ENCODE measurements around the gene CCDC126. TPM values are rescaled to one million over a fixed set of nuclear protein-coding genes. Genes with fewer than 3 reads are reported as not detected.

The CCDC126 gene
- total RNA-seq, 1 donor from 2014 or later: 9.9 TPM

DNA sequence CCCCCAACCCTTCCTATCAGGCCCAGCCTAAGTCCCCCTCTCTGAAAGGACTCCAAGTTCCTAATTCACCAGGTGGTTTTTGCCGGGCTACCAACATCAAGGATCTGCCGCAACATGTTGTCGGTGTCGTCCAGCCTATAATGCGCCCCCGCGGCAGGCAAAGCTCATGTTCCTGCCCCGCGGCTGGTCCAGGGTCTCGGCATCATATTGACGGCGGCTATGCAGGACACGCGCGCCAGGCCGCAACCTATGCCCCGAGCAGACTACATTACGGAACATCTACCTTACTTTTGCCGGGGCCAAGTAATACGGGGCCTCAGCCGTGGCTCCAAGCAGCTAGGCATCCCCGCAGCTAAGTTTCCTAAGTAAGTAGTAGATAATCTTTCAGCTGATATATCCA is 58.3 kb downstream of the CCDC126 start:
- no peak for DNase-seq (ENCODE audit: low read depth)
- TF ChIP-seq, protein P1, sequence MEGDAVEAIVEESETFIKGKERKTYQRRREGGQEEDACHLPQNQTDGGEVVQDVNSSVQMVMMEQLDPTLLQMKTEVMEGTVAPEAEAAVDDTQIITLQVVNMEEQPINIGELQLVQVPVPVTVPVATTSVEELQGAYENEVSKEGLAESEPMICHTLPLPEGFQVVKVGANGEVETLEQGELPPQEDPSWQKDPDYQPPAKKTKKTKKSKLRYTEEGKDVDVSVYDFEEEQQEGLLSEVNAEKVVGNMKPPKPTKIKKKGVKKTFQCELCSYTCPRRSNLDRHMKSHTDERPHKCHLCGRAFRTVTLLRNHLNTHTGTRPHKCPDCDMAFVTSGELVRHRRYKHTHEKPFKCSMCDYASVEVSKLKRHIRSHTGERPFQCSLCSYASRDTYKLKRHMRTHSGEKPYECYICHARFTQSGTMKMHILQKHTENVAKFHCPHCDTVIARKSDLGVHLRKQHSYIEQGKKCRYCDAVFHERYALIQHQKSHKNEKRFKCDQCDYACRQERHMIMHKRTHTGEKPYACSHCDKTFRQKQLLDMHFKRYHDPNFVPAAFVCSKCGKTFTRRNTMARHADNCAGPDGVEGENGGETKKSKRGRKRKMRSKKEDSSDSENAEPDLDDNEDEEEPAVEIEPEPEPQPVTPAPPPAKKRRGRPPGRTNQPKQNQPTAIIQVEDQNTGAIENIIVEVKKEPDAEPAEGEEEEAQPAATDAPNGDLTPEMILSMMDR (conservative IDR thresholded peaks at IDR 0.05; ENCODE audit: low read depth, low read length): no peak
- no peak overlapping the region for H3K4me3 ChIP-seq (ENCODE audit: low read depth, low read length)

DNA sequence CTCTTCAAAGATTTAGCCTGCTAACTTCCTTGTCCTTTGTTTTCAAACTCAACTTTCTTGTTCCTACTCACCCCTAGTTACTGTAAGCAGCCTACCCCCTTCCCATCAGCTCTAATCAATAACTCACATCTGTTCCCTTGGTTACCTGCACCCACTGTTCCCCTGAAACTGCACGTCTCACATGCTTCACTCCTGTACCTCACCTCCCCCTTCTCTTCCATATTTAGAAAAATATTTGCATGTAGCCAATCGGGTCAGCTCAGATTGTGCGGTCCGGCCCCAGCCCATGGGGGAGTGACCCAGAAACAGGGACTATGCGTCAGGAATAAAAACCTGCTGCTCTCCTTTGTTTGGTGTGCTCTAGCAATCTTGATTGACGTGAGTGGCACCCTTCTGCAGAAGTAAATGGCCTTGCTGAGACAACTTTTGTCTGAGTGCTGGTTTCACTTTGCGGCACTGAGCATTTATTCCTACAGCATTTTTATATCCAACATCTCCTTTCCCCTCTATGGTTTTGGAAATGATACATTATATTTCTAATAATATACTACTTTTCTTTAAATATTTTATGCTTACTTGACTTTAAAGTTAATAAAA is 61.7 kb downstream of the CCDC126 start:
- DNase-seq (ENCODE audit: low read depth): no peak
- H3K4me3 ChIP-seq (ENCODE audit: low read depth, low read length): no peak overlapping the region
- TF ChIP-seq, protein P1 (conservative IDR thresholded peaks at IDR 0.05; ENCODE audit: low read depth, low read length): no peak

- TF ChIP-seq, protein P1 (conservative IDR thresholded peaks at IDR 0.05; ENCODE audit: low read depth, low read length): no peak
- H3K4me3 ChIP-seq (ENCODE audit: low read depth, low read length): no peak overlapping the region
- no peak for DNase-seq (ENCODE audit: low read depth)
Observed at GRCh38 chr7:23661385-23661784, 64.2 kb downstream of the CCDC126 start.

- TF ChIP-seq, protein P1 (conservative IDR thresholded peaks at IDR 0.05; ENCODE audit: low read depth, low read length): no peak
Observed at GRCh38 chr7:23662124-23662983, 65.2 kb downstream of the CCDC126 start.

DNA sequence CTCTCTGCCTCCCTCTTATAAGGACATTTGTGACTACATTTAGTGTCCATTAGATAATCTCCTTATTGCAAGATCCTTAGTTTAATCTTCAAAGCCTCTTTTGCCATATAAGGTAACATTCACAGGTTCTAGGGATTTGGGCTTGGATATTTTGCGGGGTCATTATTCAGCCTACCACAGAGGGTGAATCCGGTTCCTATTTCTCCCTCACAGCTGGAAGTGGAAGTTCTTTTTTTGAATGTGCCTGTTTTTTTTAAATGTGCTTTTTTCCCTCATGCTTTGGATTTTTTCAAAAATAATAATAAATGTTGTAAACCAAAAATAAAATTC is 65.8 kb downstream of the CCDC126 start:
- no peak for DNase-seq (ENCODE audit: low read depth)
- no peak overlapping the region for H3K4me3 ChIP-seq (ENCODE audit: low read depth, low read length)
- TF ChIP-seq, protein P1 (conservative IDR thresholded peaks at IDR 0.05; ENCODE audit: low read depth, low read length): no peak

More at GRCh38 chr7:23662124-23662983, 65.2 kb downstream of the CCDC126 start:
- DNase-seq (ENCODE audit: low read depth): no peak
- no peak overlapping the region for H3K4me3 ChIP-seq (ENCODE audit: low read depth, low read length)

DNA sequence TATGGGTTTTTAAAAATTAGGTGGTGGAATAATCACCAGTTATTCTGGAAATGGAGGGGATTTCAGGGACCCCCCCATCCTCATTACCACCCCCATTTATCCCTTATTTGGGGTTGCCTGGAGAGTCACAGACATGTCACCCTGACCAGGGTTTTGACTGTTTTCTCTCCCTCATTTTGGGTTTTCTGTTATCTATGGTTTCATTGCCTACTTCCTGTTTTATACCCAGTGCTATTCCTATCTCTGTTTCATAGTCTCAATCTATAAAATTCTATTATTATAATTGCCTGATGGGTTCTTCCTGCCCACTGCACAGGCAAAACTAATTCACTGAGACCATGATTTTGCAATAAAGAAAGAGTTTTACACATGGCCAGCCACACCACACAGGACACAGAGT is 66.9 kb downstream of the CCDC126 start:
- no peak overlapping the region for H3K4me3 ChIP-seq (ENCODE audit: low read depth, low read length)
- TF ChIP-seq, protein P1 (conservative IDR thresholded peaks at IDR 0.05; ENCODE audit: low read depth, low read length): no peak

More for the DNA sequence above, 66.9 kb downstream of the CCDC126 start:
- no peak for DNase-seq (ENCODE audit: low read depth)

Data from epithelial cell of proximal tubule (primary cell).